ENCODE results near the gene ELAVL2. TPM values are rescaled to one million over a fixed set of nuclear protein-coding genes. Genes with fewer than 3 reads are reported as not detected.

Gene ELAVL2
- total RNA-seq, 1 donor from 2014 or later = 0.37 TPM

DNA sequence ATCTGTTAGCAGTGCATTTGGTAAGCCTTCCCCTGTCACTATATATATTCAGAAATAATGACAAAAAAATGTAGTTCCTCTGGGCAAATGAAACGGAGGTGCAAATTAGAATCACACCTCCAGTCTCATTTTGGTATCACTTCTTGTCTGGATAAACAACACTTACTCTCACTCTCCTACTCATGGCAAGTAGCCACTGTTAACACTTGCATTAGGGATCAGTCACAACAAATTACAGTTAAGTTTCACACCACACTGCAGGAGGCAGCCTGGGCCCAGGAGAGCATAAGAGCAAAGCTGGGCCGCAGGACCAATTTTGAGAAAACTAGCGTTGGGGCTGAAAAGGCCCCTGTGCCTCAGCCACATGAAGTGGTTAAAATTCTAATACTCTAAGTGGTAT, 161.0 kb downstream of the ELAVL2 start:
- H3K27ac Mint-ChIP-seq (ENCODE audit: unreplicated experiment) = no peak overlapping the region
- no peak for DNase-seq (ENCODE audit: low spot score)
- peaks cover 5% of the 10 kb centered on the region for H3K9me3 Mint-ChIP-seq (ENCODE audit: low read depth)
- H3K4me3 Mint-ChIP-seq (ENCODE audit: unreplicated experiment) = no peak overlapping the region
- H3K4me1 Mint-ChIP-seq (ENCODE audit: low read depth) = peaks cover 4% of the 10 kb centered on the region
- H3K36me3 Mint-ChIP-seq (ENCODE audit: low read depth) = no peaks in the 10 kb centered on the region
- peaks cover 2% of the 10 kb centered on the region for H3K27me3 Mint-ChIP-seq (ENCODE audit: low read depth)
- TF ChIP-seq, protein P1, sequence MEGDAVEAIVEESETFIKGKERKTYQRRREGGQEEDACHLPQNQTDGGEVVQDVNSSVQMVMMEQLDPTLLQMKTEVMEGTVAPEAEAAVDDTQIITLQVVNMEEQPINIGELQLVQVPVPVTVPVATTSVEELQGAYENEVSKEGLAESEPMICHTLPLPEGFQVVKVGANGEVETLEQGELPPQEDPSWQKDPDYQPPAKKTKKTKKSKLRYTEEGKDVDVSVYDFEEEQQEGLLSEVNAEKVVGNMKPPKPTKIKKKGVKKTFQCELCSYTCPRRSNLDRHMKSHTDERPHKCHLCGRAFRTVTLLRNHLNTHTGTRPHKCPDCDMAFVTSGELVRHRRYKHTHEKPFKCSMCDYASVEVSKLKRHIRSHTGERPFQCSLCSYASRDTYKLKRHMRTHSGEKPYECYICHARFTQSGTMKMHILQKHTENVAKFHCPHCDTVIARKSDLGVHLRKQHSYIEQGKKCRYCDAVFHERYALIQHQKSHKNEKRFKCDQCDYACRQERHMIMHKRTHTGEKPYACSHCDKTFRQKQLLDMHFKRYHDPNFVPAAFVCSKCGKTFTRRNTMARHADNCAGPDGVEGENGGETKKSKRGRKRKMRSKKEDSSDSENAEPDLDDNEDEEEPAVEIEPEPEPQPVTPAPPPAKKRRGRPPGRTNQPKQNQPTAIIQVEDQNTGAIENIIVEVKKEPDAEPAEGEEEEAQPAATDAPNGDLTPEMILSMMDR (IDR thresholded peaks at IDR 0.05) = no peak

DNA sequence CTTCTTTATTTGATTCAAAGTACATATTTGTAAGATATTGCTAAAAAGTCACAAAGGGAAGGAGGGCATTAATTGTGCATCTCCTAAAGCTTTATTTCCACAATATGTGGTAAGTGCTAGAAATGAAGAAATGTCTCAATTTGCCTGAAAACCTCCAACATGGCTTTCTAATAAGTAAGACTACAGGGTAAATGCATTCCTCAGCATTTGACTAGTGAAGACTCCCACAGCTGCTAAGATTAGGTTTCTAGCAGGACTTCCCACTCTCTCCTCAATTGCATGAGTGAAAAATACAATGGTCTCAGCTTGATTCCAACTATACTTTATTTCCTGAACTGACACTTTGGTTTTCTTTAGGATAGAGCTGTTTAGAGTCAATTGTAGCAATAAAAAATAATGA, 162.1 kb downstream of the ELAVL2 start:
- no peak for DNase-seq (ENCODE audit: low spot score)
- H3K4me1 Mint-ChIP-seq (ENCODE audit: low read depth) = peaks cover 4% of the 10 kb centered on the region
- H3K9me3 Mint-ChIP-seq (ENCODE audit: low read depth) = peaks cover 5% of the 10 kb centered on the region
- H3K27ac Mint-ChIP-seq (ENCODE audit: unreplicated experiment) = no peak overlapping the region
- H3K36me3 Mint-ChIP-seq (ENCODE audit: low read depth) = no peaks in the 10 kb centered on the region
- H3K4me3 Mint-ChIP-seq (ENCODE audit: unreplicated experiment) = no peak overlapping the region
- H3K27me3 Mint-ChIP-seq (ENCODE audit: low read depth) = peaks cover 2% of the 10 kb centered on the region
- TF ChIP-seq, protein P1 (IDR thresholded peaks at IDR 0.05) = no peak

DNA sequence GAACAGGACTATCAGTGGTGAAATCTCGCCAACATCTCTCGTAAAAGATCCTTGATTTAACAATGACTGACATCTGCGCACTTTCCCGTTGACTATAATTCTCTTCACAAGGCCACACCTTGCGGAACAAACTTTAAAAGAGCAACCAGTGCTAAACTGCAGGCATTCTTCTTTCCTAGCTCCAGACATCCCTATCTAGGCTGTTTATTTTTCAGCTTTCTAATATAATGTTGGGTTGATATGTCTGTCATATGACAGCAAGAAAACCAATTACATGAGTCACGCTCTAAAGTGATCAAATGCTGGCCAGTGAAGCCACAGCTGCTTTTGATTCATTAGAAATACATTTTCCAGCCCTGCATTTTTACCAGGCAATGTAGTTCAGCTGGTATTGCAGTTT, 162.5 kb downstream of the ELAVL2 start:
- Mint-ChIP-seq H3K4me3 (ENCODE audit: unreplicated experiment) (no peak overlapping the region), H3K9me3 (ENCODE audit: low read depth) (peaks cover 5% of the 10 kb centered on the region), H3K4me1 (ENCODE audit: low read depth) (peaks cover 4% of the 10 kb centered on the region), H3K27me3 (ENCODE audit: low read depth) (peaks cover 2% of the 10 kb centered on the region), H3K27ac (ENCODE audit: unreplicated experiment) (no peak overlapping the region), H3K36me3 (ENCODE audit: low read depth) (no peaks in the 10 kb centered on the region)
- TF ChIP-seq, protein P1 (IDR thresholded peaks at IDR 0.05) = no peak
- DNase-seq (ENCODE audit: low spot score) = no peak

DNA sequence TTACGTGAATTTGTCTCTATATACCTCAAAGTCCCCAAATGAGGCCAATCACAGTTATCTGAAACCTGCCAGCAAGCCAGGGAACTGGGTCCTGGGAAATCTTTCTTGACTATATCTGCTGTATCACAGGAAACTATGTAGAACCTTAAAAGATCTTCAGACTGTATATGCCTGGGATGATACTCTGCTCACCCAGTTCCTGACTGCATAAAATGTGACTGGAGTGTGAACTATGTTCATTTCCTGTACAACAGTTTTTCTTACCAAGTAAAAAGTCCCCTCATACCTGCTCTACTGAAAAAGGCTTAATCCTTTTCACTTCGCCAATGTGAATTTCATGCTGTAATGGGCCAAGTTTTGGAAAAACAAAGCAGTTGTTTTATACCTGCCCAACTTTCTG, 162.9 kb downstream of the ELAVL2 start:
- no peak for DNase-seq (ENCODE audit: low spot score)
- Mint-ChIP-seq H3K4me3 (ENCODE audit: unreplicated experiment) (no peak overlapping the region), H3K4me1 (ENCODE audit: low read depth) (peaks cover 4% of the 10 kb centered on the region), H3K27ac (ENCODE audit: unreplicated experiment) (no peak overlapping the region), H3K36me3 (ENCODE audit: low read depth) (no peaks in the 10 kb centered on the region), H3K27me3 (ENCODE audit: low read depth) (peaks cover 2% of the 10 kb centered on the region), H3K9me3 (ENCODE audit: low read depth) (peaks cover 5% of the 10 kb centered on the region)
- TF ChIP-seq, protein P1 (IDR thresholded peaks at IDR 0.05) = no peak

DNA sequence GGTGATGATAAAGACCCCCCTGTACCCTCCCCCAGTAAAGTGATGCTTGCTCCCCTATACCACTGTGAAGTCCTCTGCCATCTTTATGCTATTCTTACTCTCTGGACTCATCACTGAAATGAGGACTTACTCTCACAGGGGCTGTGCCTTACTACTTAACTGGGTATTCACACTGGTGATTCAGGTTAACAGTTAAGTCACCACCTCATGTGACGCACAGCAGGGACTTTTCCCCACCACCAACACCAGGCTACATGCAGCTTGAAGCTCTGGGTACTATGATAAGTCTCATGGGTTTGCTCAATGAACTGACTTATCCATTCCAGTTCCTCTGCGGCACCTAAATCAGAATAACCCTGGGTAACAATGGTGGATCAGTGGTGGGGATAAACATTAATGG, 163.7 kb downstream of the ELAVL2 start:
- no peak for DNase-seq (ENCODE audit: low spot score)
- TF ChIP-seq, protein P1 (IDR thresholded peaks at IDR 0.05) = no peak
- peaks cover 4% of the 10 kb centered on the region for H3K4me1 Mint-ChIP-seq (ENCODE audit: low read depth)

More for the DNA sequence above, 163.7 kb downstream of the ELAVL2 start:
- H3K27ac Mint-ChIP-seq (ENCODE audit: unreplicated experiment) = no peak overlapping the region
- H3K36me3 Mint-ChIP-seq (ENCODE audit: low read depth) = no peaks in the 10 kb centered on the region
- peaks cover under 1% of the 10 kb centered on the region for H3K9me3 Mint-ChIP-seq (ENCODE audit: low read depth)
- H3K27me3 Mint-ChIP-seq (ENCODE audit: low read depth) = peaks cover 2% of the 10 kb centered on the region
- H3K4me3 Mint-ChIP-seq (ENCODE audit: unreplicated experiment) = no peak overlapping the region

Measured in chondrocyte (in vitro differentiated cells).